GM10266 (cell line): Measurements from ENCODE around the gene RHEB.

Experiments used
- DNase-seq: peaks from one replicate; pipeline ENCODE4 v3.0.0; 2012; ENCODE audit errors: extremely low spot score
- TF ChIP-seq, protein P1 (sequence below): IDR thresholded peaks from 2 replicates; pipeline ENCODE4 v1.5.1; 2012; ENCODE audit warnings: mild to moderate bottlenecking, low read depth; ENCODE audit not compliant: control insufficient read depth, insufficient read depth; ENCODE audit errors: missing control alignments

The RHEB gene

DNA sequence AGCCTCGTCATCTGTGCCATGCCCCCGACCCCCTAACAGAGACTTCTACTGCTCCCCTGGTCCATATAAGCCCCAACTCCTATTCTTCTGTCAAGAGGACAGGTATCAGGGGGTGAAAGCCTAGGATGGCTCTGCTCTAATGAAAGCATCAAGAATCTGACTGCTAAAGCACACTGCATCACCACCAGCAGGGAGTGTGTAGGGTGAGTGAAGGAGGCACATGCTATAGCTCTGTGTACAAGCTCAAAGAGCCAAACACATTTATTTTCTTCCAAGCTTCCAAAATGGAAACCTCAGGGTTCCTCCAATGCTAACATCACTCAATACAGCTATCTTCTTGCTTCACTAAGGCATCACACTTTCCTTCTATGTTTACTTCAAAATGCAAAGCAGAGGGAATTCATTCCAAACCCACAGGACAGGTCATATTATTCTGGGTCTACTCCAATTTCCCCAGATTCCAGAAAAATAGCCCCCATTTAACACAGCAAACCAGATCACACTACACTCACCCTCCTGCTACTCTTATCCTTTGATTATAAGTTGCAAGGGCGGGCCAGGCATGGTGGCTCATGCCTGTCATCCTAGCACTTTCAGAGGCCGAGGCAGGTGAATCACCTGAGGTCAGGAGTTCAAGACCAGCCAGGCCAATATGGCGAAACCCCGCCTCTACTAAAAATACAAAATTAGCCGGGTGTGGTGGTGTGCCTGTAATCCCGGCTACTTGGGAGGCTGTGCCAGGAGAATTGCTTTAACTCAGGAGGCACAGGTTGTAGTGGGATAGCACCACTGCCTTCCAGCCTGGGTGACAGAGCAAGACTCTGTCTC, 36.6 kb downstream of the RHEB start:
- TF ChIP-seq, protein P1, sequence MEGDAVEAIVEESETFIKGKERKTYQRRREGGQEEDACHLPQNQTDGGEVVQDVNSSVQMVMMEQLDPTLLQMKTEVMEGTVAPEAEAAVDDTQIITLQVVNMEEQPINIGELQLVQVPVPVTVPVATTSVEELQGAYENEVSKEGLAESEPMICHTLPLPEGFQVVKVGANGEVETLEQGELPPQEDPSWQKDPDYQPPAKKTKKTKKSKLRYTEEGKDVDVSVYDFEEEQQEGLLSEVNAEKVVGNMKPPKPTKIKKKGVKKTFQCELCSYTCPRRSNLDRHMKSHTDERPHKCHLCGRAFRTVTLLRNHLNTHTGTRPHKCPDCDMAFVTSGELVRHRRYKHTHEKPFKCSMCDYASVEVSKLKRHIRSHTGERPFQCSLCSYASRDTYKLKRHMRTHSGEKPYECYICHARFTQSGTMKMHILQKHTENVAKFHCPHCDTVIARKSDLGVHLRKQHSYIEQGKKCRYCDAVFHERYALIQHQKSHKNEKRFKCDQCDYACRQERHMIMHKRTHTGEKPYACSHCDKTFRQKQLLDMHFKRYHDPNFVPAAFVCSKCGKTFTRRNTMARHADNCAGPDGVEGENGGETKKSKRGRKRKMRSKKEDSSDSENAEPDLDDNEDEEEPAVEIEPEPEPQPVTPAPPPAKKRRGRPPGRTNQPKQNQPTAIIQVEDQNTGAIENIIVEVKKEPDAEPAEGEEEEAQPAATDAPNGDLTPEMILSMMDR = no peak
- no peak for DNase-seq

DNA sequence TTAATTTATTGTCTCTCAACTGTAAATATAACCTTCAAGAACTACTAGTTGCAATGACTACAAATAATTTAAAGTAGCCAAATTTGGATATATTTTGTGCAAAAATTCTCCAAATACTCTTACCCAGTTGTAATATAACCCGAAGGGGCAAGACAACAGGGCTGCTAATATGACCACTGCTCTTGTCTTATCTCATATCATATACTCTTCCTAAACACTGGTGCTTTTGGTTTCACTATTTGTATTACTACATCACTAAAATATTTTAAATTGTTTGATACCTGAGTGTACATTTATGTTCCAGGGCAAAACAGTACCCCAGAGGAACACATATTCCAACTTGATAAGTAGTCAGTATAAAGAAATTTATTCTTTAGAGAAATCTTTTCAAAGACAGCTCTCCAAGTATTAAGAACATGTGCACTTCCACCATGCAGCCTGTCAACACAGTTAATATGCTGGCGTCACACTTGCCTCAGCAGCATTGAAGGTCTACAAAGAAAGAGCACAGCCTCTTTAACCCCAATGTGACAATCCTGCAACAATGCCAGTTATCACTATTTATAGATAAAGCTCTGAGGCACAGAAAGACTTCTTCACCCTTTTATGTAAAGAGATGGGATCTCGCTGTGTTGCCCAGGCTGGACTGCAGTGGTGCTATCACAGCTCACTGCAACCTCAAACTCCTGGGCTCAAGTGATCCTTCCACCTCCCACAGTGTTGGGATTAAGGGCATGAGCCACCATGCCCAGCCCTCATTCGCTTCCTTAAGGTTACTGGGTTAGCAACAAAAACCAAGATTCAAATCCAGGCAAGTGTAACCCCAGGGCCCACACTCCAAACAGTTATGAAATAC, 37.8 kb downstream of the RHEB start:
- DNase-seq = no peak
- TF ChIP-seq, protein P1 = no peak

DNA sequence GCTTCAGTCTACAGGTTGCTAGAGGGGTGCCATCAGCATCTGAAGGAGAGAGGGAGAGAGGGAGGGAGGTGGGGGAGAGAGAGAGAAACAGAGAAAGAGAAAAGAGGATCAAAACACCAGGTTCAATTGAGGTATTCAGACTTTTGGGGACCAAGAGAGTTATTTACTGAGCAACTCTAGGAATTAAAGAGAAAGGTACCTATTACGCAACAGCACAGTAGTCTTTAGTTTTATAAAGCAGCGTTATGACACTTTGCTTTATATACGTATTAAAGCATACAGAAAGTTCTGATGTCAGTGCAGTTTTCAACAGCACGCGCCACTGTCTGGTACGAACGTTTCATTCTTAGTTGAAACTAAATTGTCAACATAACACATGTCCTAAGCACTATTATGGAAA, 41.8 kb downstream of the RHEB start:
- no peak for DNase-seq
- TF ChIP-seq, protein P1 = no peak

DNA sequence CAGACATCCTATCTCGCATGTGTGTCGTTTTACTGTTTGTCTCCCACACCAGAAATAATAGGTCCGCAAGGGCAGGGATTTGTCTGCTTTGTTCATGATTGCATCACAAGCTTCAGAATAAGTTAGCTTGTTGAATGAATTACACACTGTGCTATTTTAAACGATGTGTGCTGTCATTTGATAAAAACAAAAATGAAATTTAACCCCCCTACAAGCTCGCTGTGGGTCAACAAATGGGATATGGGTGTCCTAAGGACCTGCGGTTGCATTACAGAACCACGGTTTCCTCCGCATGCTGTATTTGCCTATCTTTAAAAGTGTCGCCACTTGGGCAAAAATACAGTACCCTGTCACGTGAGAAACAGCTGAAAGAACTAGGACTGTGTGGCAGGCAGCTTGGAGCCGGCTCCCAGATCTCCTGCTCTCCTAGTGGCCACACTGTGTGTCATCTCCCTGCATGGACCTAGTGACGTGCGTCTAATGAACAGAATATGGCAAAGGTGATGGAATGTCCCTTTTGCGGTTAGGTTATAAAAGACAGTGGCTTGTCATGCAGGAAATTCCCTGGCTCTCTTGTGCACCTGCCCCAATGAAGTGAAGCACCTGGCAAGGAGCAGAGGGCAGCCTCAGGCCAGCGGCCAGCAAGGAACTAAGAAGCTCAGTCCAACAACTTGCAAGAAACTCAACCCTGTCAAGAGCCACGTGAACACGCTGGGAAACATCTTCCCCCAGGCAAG, 46.9 kb downstream of the RHEB start:
- TF ChIP-seq, protein P1 = no peak
- peak; percentile 39 for DNase-seq

DNA sequence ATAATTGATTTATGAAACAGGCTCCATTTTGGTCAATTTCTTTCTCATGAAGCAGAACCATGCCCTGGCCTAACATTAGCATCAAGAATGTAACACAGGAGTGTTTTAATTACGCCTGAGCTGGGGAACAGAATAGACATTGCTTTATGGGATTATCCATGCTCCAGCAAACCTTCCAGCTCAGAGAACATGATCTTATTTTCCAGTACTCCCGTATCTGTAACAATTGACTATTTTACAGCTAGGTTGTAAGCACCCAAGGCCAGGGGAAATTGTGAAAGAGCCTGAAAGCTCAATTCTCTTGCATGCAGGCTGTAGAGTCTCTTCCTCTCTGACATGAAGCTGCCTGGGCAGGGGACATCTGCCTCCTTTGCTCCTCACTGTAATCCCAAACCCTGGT, 49.0 kb downstream of the RHEB start:
- no peak for DNase-seq
- TF ChIP-seq, protein P1 = no peak

DNA sequence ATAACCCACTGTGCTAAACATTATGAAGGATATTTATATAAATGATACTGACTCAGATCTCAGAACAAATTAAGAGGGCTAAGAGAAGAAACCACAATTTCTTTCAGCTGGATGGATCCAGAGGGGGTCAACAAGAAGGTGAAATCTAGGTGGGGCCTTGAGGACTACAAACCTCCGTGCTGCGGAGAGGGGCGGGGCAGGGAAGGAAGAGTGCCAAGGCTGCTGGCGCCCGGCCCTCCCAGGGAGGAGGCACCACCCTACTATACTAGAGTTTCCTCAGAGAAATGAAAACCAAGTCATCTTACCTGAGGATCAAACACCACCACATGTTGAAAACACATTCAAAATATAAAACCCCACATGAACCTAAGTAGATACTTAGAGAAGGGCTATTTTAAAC, 50.4 kb downstream of the RHEB start:
- TF ChIP-seq, protein P1 = no peak
- no peak for DNase-seq
